Endometrial microvascular endothelial cells (primary cell): ENCODE data around the gene USH1G. TPM values are rescaled to one million over a fixed set of nuclear protein-coding genes. Genes with fewer than 3 reads are reported as not detected.
"Not testable (repeated sequence)": the region's sequence is repeated elsewhere in the genome, so short reads cannot be mapped to it uniquely, and the experiment has no call there.

Source experiments
- in situ Hi-C: cut with HindIII; loops from 2 replicates; pipeline ENCODE4 v1.10.0; 2017; ENCODE audit warnings: low sequenced_read_pairs, low pct_unique_long_range_greater_than_20kb; ENCODE audit errors: inconsistent ontology term
- total RNA-seq: library from RNA; depleted of rRNA; stranded (reverse); fragments of >200 nt; gene quantifications from one replicate; pipeline ENCODE4 v1.2.3, GENCODE V29; 2015; ENCODE audit errors: inconsistent ontology term

USH1G gene
- total RNA-seq, 1 donor from 2014 or later: not detected

DNA sequence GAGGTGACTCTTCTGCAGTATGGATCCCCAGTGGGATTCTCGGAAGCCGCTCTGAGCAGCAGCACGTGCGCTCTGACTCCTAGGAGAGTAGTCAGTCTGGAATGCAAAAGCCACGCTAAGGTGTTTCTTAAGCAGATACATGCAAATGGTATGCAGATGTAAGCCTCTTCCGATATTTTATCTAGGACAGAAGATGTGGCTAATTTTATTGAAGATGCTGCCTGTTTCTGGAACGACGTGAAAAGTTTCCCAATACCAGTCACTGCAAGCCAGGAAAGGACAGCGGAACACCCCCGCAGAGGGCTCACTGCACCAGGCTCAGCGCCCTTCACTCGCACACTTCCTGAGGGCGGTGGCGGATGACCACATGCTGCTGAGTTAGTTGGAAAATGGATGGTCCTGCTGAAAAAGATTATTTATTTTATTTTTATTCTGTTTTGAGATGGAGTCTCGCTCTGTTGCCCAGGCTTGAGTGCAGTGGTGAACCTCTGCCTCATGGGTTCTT, 39.8 kb downstream of the USH1G start:
- in situ Hi-C loops: no loop called here

DNA sequence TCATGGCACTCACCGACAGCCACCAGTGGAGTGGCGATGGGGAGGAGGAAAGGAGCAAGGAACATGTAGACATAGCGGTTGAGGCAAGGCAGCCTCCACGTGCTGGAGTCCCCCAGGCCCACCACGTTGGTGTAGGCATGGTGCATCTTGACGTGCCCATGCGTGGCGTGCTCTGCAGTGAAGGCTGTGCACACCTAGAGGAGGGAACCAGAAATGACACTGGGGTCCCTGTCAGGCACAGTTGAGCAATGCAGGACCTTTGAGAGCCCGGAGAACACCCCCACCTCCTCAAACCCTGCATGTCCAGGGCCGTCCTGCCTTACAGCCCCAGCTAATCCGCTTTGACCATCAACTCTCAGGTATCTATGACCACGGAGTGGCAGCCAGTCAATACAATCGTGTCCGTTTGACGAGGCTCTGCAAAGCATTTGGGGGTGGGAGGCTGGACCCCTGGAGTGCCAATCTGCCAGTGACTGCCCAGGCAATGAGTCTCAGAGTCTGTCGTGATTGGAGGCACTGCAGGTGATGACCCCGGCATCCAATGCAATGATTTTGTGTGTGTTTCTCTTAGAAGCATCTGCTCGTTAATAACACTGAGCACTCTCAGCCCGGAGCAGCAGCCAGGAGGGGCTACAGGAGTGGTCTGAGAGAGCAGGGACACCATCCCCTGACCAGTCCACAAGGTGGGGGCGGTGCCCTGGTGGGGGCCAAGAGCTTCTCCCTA, 40.4 kb downstream of the USH1G start:
- in situ Hi-C loops: no loop called here

DNA sequence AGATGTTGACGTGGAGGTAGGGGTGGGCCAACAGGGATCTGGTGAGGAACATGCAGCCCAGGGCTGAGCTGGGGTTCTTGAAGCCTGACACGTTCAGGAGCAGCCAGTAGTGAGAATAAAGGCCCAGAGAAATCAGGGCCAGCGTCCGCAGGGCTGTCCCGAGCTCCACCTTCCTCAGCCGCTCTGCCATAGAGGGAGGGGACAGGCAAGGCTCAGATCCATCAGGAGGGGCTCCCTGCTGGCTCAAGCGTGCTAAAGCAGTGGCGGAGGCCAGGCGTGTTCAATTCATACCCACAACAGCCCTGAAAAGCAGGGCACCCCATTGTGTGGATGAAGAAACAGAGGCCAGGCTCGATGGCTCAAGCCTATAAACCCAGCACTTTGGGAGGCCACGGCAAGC, 42.0 kb downstream of the USH1G start:
- in situ Hi-C loops: no loop called here

GRCh38 chr17:74879308-74879707, 43.7 kb downstream of the USH1G start:
- in situ Hi-C loops: no loop called here

GRCh38 chr17:74878658-74879057, 44.4 kb downstream of the USH1G start:
- in situ Hi-C loops: no loop called here

DNA sequence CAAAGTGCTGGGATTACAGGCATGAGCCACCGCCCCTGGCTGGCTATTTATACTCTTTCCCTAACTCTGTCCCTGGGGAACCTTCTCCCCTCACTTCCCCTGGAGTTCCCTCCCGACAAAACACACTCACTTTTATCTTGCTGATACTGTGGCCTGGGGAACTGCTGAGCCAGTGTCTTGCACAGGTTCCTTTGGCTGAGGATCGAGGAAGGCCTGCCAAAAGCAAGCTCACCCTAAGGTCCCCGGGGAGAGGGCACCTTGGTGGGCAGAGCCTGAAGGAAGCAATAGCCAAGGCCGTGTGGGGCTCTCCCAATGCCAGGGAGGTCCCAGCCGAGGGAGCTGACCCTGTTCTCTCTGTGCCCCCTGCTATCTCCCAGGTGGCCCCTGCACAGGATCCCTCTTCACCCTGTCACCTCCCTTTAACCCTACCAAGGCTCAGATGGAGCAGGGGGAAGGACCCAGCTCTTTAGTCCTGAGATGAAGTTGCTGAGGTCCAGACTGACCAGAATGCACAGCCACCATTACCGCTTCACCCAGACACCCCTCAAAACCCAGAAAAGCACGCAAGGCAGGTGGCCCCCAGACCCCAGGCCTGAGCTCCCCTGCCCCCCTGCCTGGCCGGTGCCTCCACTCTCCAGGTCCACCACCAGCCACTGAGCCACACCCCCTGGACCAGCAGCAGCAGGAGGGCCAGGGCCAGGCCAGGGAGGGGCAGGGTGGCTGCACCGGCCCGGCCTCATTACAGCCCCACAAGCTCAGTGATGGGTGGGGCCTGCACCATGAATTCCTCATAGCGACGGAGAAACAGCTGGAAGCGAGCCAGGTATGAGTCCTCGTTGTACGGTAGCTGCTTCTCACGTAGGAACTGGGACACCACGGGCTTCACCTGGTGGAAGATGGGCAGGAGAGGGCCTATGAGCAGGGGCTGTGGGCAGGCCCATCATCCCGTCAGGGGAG, 45.2 kb downstream of the USH1G start:
- in situ Hi-C loops: no loop called here

- in situ Hi-C loops: no loop called here
Observed at GRCh38 chr17:74875977-74876593, 47.0 kb downstream of the USH1G start.

DNA sequence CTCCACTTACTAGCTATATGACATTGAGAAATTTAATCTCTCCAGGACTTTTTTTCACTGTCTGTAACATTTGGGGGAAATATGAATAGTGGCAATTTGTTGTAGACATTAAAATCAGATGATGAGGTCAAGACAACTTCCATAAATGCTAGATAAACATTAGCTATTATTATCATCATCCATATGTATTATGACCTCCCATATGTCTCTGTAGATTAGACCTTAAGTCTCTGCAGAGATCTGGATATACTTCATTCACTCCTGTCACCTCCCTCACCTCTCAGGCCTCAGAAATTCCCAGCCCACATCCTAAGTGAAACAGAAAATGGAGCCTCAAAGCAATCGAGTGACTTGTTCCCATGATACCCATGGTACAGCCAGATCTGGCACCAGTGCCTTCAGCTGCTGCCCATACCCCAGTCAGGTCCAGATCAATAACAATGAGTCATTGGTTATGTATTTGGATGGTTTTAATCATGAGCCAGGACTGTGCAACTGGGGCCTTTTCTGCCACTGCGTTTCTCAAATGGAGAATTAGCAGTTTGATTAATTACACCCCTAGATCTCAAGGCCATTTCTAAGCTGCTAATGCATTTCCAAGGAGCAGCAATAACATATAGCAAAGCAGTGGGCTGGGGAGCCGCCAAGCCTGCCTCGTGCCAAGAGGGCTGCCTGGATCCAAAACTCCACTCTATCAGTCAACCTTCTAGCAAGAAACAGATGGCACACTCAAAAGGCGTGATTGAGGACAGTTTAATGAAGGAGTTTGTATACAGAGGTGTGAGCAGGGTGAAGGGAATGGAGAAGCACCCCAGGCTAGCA, 47.7 kb downstream of the USH1G start:
- in situ Hi-C loops: no loop called here

- in situ Hi-C loops: no loop called here
Observed at GRCh38 chr17:74874615-74875037, 48.4 kb downstream of the USH1G start.

DNA sequence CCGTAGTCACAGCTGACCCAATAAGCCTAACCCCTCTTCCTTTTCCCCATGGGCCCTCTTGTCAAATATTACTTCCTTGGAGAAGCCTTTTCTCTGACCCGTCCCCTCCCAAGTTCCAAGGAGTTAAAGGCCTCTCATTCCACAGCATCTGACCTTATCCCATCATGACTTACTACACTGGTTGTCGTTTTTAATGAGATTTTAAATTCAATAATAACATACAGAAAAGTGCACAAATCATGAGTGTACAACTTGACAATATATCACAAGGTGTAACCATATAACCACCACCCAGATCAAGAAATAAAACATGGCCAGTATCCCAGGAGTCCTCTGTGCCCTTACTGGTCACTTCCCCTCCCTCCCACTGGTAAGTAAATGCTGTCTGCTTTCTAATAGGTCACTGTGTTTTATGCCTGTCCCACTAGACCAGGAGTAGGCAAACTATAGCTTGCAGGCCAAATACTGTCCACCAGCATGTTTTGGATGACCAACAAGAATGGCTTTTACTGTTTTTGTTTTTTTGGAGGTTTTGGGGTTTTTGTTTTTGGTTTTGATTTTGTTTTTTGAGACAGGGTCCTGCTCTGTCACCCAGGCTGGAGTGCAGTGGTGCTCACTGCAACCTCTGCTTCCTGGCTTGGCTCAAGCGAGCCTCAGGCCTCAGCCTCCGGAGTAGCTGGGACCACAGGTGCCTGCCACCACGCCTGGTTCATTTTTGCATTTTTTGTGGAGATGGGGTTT, 49.0 kb downstream of the USH1G start:
- in situ Hi-C loops: no loop called here

DNA sequence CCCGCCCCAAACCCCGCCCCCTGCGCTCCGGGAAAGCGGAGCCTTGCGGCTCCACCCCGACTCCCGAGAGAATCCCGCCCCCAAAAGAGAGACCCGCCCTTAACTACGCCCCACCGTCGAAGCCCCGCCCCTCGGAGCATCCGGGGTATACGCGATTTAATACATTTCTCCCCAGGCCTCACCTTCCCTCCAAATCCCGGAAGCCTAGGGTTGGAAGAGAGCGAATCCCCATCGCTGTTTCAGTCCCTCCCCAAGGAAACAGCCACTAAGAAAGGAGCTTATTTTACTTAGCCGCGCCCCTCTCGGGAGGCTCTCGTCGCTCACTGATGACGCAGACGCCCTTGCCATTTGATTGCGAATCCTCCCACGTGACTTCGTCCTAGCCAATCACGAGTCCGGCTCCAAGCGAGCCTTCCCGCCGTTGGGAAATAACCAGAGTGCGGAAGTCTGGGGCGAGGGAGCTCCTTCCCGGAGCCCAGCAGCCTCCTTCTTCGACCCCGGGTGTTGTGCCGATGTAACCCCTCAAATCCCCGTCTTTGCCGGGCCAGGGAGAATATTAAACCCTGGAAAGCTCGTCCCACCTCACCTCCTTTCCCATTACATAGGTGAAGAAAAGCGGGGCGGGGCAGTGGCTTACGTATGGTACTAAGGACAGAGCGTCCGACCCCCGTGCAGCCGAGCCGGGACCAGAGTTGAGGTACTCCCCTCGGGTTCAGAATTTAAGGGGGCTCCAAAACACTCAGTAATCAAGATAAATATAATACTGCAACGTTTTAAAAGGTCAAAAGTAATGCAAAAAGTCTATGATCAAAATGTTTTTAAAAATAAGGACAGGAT, 49.8 kb downstream of the USH1G start:
- in situ Hi-C loops: no loop called here

DNA sequence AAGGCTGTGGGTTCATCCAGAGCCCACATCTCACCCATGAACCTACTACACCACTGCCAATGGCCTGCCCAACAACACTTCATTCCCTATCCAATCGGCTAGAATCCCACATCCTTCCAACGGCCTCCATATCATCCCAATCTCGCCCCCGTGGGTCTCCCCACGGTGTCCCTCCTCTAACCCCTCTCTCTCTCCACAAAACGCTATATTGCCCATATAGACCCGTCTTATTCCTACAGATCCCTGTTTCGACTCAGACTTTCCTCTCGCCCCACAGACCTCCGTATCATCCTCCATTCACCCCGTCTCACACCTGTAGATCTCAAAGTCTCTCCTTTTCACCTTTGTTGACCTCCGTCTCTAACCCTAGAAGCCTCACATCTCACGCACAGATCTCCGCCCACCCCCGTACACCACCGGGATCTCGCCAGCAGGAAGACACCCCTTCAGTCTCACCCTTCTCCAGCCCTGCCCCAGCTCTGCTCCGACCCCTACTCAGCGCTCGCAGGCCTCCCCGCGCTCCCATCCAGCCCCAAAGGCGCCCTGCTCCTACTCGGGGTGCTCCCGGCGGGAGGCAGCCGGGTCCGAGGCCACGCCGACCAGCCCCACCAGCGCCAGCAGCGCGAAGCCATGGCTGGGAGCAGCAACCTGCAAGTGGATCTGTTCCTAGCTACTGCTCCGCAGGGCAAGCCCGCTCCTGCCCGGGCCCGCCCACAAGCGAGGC, 50.6 kb downstream of the USH1G start, which contains the start of gene FDXR:
Gene FDXR, minus strand, starts transcription at position 682 of the 724 bp plus-strand sequence. Its CDS starts 50 bp downstream, at position 632.
- in situ Hi-C loops: no loop called here

DNA sequence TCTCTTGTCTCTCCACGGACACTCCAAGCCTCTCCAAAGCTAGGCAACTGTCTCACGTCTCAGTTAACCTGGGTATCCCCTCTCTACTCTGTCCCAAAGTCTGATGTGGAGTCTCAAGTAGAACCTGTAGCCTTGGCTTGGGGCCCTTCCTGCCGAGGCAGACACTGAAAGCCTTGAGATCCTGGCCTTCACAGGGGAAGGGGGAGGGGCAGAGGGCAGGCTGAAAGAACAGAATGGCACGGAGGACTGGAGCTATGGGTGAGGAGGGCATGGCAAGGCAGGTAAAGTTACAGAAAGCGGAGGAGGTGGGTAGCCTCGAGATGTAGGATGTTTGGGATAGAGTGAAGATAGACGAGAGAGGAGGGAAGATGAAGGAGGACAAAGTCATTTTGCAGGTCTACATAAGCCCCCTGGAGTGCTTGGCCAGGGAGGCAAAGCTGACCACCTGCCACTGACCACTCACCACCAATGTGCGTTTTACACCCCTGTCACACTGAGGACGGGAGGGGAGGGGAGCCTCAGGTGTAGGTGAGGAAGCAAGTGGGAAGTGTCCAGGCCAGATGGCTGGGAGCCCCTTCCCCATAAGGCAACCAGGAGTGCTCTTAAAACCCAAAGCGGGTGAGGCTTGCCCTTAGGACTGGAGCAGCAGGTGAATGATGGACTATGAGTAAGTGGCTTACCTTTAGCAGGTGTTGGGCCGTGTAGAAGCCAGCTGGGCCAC, 51.5 kb downstream of the USH1G start:
- in situ Hi-C loops: no loop called here

DNA sequence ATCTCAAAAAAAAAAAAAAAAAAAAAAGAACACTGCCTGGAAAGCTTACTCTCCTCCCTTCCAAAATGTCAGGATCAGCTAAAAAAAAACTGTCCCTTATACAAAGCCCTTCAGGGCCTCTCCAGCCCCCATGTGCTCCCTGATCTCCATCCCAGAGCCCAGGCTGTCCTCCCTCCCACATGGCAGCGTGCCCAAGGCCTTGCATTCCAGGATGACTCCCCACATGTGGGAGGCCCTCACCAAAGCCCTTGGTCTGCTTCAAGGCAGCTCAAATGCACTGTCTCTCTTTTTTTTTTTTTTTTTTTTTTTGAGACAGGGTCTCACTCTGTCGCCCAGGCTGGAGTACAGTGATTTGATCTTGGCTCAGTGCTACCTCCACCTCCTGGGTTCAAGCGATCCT, 52.5 kb downstream of the USH1G start:
- in situ Hi-C loops: no loop called here

GRCh38 chr17:74870028-74870427, 53.0 kb downstream of the USH1G start:
- in situ Hi-C loops: not testable (repeated sequence)

DNA sequence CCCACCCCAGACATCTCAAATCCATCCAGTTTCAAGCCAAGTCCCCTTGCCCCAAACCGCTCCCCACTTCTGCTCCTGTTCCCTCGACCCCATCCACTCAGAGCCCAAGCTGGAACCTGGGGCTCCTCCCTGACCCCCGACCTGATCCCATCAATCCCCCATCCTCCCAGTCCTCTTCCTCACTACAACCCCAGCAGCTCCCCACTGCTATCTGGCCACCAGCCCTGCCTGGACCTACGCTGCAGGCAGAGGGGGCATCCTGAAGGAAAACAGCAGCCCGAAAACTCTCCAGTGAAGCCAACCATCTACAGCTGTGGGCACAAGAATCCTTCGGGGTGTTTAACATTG, 54.2 kb downstream of the USH1G start:
- in situ Hi-C loops: loop anchor here (10.0 kb wide), 1 partner anchor 84 kb away; no protein-coding TSS in a partner anchor
